ENCODE measurements around the gene GGA1.

GRCh38 chr22:37662039-37662438 is 53.4 kb downstream of the GGA1 start:
- TF ChIP-seq CTCF (IDR thresholded peaks at IDR 0.05; ENCODE audit: low read depth, low read length) (no peak), POLR2A (IDR thresholded peaks at IDR 0.05; ENCODE audit: extremely low read depth, insufficient read length) (no peak), MAX (IDR thresholded peaks at IDR 0.05; ENCODE audit: low read depth, low read length) (no peak)
